WI38 (cell line): Measurements from ENCODE around the gene RELT.

Experiments used
- H3K4me3 ChIP-seq: 2 replicates; pipeline ENCODE4 v1.5.1; 2011; ENCODE audit warnings: low read depth, mild to moderate bottlenecking, control low read depth, low read length
- TF ChIP-seq, protein P1 (sequence below): IDR thresholded peaks from 2 replicates; pipeline ENCODE4 v1.5.1; 2012; ENCODE audit warnings: low read depth, mild to moderate bottlenecking, control low read depth, low read length

RELT gene

DNA sequence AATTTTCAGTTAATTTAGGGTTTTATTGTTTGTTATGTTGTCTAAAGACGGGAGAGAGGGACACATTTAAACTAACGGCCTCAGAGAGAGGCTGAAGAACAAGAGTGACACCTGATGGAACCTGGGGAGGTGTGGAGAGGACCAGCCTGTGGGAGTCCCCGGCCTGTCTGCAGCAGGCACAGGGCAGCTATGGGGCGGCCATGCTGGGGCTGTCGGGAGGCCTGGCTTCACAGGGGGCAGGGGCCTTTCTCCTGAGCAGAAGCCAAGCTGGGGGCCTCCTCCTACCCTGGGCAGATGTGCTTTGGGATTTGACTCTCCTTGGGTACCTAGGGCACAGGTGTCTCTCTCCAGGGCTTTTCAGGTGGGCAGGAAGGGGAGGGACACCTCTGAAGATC, 21.9 kb downstream of the RELT start:
- H3K4me3 ChIP-seq, result no peak overlapping the region
- TF ChIP-seq, protein P1, sequence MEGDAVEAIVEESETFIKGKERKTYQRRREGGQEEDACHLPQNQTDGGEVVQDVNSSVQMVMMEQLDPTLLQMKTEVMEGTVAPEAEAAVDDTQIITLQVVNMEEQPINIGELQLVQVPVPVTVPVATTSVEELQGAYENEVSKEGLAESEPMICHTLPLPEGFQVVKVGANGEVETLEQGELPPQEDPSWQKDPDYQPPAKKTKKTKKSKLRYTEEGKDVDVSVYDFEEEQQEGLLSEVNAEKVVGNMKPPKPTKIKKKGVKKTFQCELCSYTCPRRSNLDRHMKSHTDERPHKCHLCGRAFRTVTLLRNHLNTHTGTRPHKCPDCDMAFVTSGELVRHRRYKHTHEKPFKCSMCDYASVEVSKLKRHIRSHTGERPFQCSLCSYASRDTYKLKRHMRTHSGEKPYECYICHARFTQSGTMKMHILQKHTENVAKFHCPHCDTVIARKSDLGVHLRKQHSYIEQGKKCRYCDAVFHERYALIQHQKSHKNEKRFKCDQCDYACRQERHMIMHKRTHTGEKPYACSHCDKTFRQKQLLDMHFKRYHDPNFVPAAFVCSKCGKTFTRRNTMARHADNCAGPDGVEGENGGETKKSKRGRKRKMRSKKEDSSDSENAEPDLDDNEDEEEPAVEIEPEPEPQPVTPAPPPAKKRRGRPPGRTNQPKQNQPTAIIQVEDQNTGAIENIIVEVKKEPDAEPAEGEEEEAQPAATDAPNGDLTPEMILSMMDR, result no peak

DNA sequence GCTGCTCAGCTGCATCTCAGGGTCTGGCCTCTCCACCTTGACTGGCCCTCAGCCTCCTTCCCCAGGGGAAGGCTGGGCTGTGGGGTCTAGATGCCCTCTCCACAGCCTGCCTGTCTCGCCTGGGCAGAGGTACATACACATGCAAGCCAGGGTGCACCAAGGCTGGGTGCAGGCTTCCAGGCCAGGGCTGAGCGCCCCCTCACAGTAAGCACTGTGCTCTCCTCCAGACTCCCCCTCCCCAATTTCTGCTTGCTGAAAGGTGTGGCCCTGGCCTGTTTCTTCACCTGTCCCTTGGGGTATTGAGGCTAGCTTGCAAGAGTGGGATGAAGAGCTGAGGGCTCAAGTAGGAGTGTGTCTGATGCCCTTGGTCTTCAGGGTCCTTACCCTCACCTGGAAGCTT, 22.5 kb downstream of the RELT start:
- TF ChIP-seq, protein P1, result no peak
- H3K4me3 ChIP-seq, result no peak overlapping the region

DNA sequence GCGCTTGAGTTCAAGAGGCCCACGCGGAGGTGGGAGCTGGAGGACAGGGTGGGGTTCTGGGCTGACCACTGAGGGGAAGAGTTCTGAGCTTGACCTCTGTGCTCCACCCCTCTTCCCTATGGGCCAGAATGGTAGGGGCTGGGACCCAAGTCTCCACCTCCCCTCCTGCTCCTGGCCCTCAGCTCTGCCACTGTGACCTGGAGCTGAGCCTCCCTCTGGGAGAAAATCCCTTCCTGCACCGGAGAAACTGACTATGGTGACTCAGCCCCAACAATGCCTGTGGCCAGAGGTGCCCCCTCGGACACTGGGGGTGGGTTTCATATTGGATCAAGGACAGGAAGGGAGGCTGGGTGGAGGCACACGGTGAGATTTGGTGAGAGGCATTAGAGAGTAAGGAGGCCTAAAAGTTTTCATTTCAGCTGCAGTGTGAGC, 23.0 kb downstream of the RELT start:
- no peak overlapping the region for H3K4me3 ChIP-seq
- TF ChIP-seq, protein P1, result no peak

DNA sequence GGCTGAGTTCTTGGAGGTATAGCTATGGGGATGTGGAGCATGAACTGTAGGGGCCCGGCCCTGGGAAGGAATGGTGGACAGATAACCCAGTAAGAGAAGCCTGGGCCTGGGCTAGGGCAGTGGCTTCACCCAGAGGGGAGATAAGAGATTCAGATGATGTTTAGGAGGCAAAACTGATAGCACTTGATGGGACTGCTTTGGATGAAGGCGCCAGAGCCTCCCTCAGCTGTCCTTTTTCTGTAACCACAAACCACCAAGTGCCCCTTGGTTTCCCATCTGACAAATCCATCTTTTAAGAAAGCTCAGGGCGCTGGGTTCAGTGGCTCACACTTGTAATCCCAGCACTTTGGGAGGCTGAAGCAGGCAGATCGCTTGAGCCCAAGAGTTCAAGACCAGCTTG, 23.4 kb downstream of the RELT start:
- TF ChIP-seq, protein P1, result no peak
- no peak overlapping the region for H3K4me3 ChIP-seq

DNA sequence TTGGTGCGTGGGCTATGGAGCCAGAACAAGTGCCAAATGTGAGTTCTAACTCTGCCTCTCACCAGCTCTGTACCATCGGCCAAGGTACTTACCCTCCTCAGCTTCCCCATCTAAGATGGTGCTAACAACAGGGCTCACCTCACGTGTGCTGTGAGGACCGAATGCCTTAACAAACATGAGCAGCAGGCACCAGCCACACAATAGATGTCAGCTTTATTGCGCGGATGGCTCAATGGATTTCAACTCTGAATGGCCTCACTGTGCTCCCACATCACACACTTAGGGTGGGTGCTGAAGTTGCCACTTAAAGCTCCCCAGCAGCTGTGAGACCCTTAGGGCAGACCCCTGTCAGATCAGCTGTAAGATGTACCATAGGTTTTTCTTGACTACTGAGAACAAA, 24.1 kb downstream of the RELT start:
- TF ChIP-seq, protein P1, result no peak
- no peak overlapping the region for H3K4me3 ChIP-seq

DNA sequence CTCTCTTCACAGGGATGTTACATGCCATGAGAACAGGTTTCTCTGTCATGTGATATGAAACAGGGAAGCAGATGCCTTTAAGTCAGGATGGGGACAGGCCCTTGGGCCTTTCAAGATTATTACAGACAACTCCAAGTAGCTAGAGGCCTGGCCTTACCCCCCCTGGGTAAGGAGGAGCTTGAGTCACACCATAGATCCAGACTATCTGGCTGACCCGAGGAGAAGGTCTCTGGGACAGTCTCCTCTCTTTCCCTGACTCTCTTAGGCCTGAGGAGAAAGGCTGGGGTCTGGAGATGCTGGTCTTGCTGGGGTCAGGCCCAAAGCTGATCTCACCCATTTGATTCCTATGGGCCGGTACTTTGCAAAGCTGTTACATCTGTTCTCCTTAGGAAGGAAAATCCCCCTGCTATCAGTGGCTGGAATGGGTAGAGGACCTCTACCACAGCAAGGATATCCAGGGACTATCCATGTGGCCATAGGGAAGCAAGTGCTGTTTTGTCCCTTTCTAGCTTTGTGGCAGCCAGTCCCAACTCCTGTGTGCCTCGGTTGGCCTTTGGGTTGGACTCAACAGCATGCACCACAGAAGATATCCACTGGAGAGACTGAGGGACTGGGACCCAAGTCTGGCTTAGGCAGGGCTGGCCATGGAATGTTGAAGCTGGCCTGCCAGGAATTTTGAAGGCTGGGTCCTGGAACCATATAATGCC, 25.2 kb downstream of the RELT start:
- TF ChIP-seq, protein P1, result no peak
- no peak overlapping the region for H3K4me3 ChIP-seq

DNA sequence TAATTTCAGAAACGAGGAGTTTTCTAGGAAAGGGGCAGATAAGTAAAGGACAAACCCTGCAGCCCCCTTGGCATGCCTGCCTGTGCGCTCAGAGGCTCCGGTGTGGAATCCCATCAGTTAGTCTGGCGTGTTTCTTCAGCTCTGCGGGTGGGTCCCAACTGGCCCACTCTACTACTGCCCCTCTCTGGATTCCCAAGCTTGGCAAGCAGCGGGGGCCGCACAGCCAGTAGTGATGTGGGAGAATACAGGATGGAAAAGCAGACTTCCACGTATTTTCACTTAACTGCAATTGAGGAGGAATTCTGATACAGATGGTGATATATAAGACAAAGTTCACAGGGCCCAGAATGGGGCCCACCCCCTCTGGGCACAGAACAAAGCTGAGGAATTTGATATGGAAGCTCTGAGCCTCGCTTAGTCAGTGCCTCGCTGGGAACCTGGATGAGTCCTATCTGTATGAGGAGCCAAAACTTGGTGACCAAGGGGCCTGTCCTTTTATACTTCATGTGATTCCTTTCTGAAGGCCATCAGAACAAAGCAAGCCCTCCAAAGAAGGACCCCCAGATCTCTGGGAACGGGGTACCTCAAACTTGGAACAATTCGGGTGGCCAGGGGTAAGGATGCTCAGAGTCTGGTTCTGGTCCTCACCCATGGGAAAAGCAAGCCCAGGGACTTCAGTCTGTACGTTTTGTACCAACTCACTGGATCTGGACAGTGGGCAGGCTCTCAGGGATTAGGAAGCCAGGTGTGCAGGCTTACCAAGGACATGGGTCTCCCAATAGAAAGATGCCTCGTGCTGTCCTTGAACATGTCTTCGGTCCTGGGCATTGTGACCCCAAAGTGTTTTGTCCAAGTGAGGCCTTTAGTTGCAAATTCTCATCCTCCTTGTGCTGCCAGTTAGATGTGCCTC, 26.0 kb downstream of the RELT start:
- no peak overlapping the region for H3K4me3 ChIP-seq
- TF ChIP-seq, protein P1, result no peak
